ENCODE results near the gene HIPK1.

- TF ChIP-seq CTCF (IDR thresholded peaks at IDR 0.05; ENCODE audit: poor library complexity) (no peak), EZH2 (IDR thresholded peaks at IDR 0.05; ENCODE audit: borderline replicate concordance) (no peak), EZH2phosphoT487 (IDR thresholded peaks at IDR 0.05; ENCODE audit: low read depth, severe bottlenecking, unreplicated experiment) (no peak)
Measured at GRCh38 chr1:113975211-113975895, 46.2 kb downstream of the HIPK1 start.

Measured in hepatocyte (in vitro differentiated cells).